Activated T-cell treated with anti-CD3 and anti-CD28 coated beads for 48 hours (primary cell): Measurements from ENCODE around the gene FAM241B.

Experiments
- DNase-seq: peaks from one replicate; pipeline ENCODE4 v3.0.0-alpha.2; 2020; ENCODE audit warnings: low read depth

The FAM241B gene, protein sequence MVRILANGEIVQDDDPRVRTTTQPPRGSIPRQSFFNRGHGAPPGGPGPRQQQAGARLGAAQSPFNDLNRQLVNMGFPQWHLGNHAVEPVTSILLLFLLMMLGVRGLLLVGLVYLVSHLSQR

GRCh38 chr10:69629897-69630650 lies at the start of gene FAM241B:
FAM241B (plus strand) TSS chr10:69630247; CDS start chr10:69631744, 1,497 bp downstream.
- DNase-seq, result peak; percentile 76

DNA sequence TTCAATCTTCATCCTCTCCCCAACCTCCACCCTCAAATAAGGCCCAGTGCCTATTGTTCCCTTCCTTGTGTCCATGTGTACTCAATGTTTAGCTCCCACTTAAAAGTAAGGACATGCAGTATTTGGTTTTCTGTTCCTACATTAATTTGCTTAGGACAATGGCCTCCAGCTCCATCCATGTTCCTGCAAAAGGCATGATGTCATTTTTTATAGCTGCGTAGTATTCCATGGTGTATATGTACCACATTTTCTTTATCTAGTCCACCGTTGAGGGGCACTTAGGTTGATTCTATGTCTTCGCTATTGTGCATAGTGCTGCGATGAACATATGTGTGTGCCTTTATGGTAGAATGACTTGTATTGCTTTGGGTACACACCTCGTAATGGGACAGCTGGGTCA lies 49.6 kb upstream of the FAM241B start:
- DNase-seq, result no peak

- DNase-seq, result no peak
Observed at GRCh38 chr10:69583106-69583505, 46.9 kb upstream of the FAM241B start.

- no peak for DNase-seq
Observed at GRCh38 chr10:69584624-69585023, 45.4 kb upstream of the FAM241B start.

- DNase-seq, result no peak
Observed at GRCh38 chr10:69588358-69588757, 41.7 kb upstream of the FAM241B start.

GRCh38 chr10:69600761-69601330 lies 29.2 kb upstream of the FAM241B start:
- no peak for DNase-seq

DNA sequence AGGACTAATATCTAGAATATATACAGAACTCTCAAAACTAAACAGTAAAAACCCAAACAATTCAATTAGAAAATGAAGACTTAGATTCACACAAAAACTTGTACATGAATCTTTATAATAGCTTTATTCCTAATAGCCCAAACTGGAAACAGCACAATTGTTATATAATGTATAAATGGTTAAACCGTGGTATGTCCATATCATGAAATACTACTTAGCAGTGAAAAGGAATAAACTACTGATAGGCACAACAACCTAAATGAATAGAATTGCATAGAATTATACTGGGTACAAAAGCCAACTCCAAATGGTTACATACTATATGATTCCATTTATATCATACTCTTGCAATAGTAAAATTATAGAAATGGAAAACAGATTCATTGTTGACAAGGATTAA lies 21.0 kb upstream of the FAM241B start:
- DNase-seq, result no peak

- DNase-seq, result no peak
Observed at GRCh38 chr10:69612760-69613159, 17.3 kb upstream of the FAM241B start.

DNA sequence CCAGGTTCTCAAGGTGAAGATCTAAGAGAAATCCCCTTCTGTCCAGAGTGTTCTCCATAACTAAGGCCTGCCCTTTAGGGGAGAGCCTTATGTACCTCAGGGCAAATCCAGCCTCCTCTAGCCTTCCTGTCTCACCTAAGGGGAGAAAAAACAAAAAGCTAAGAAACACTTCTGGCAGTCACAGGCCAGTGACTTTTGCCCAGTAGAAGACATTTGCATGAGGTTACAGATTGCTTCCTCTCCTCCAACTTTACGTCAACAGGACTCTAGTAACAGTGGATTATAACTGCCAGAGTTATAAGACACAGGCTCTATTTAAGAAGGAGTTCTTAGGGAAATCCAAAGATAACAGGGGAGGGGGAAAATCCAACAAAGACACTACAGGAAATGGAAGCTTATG lies 15.9 kb upstream of the FAM241B start:
- no peak for DNase-seq

GRCh38 chr10:69616358-69616757 lies 13.7 kb upstream of the FAM241B start:
- DNase-seq, result no peak

GRCh38 chr10:69618746-69619145 lies 11.3 kb upstream of the FAM241B start:
- DNase-seq, result no peak

DNA sequence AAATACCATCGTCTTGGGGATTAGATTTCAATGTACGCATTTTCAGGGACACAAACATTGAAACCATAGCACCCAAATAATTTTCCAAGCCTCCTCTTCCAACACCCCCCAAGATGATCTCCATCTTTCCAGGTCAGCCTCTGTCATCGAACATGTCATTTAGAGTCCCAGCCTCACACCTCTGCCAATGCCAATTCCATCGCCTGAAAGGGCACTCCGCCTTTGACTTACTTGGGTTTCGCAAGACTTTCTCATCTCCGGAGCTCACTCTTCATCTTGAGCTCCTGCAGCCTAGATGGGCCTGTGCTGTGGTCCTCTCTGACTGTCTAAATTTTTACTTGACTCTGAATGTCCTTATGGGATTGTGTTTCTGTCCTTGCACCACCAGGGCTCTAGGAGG lies 10.4 kb upstream of the FAM241B start:
- no peak for DNase-seq

GRCh38 chr10:69620625-69621024 lies 9.4 kb upstream of the FAM241B start:
- no peak for DNase-seq

- no peak for DNase-seq
Observed at GRCh38 chr10:69624245-69624786, 5.7 kb upstream of the FAM241B start.

DNA sequence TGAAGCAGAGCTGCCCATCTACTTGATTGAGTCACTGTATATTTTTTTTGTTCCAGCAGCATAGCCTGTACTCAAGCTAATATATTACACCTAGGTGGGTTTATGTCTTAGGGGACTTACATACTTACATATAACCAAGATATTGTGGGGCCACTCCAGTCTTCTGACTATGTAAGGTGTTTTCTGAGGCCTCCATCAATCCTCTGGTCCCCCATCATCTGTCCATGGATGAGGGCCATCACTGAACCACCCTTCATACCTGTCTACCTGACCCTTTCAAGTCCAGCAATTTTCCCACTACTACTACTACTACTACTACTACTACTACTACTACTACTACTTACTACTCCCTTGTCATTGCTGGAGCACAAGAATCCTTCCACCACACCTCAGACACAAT lies 3.2 kb upstream of the FAM241B start:
- DNase-seq, result no peak

DNA sequence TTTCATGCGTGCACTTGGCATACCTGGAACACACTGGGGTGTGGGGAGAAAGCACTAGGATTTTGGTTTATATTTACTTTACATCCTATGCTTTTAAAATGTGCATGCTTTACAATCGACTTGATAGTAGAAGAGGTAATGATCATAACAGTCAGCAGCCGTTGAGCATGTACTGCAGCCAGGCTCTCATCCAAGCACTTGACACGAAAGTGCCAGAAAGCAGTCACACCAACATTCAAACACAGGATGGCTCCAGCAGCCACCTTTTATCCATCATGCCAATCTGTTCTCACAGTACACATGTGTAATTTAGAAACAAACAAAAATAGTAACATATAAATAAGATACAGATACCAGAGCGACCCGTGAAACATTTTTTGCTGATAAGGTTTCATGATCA lies 1.2 kb upstream of the FAM241B start:
- DNase-seq, result no peak

DNA sequence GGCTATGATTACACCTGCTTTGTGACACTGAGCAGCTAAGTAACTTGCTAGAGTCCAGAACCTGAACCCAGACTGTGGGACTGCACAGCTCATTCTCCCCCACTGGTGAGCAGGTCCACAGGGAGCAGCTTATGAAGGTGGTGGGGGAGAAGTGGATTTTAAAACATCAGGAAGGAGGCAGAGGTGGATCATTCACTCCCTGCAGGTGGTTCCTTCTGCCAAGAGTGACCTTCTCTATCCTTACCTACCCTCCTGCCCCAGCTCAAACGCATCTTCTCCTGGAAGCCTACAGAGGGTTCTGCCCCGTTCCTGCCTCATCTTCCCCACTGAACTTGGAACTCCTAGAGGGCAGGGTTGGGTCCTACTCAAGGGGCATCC lies 539 bp upstream of the FAM241B start:
- DNase-seq, result no peak

DNA sequence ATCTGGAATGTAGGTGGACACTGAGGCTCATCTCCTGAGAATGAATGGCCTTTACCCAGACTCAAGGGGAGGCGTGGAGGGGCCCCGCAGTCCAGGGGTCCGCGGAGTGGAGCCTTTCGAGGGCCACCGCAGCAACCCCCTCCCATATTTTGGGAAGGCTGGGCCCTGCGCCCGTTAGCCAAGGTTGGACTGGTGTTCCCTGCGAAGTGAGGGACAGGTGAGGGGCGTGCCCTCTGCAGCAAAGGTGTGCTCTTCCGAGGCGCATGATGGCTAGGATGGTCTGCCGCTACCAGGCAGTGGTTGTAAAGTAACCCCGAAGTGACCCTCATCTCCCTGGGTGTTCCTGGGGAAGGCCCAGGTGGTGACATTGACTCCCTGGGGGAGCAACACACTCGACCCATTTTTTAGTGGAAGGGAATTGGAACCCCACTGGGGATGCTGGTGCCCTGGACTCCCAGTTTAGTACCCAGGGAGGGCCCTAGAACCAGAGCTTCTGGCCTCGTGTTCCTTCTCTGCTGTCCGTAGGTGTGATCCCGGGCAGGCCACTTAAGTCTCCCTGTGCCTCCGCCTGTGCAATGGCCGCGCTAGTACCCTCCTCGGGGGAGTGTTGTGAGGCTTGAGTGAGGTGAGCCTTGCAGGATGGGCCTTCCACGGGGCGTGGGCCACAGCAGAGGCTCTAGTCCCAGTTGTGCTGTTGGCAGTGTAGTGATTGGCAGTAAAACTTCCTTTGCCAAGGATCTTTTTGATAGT lies 779 bp downstream of the FAM241B start:
- no peak for DNase-seq

DNA sequence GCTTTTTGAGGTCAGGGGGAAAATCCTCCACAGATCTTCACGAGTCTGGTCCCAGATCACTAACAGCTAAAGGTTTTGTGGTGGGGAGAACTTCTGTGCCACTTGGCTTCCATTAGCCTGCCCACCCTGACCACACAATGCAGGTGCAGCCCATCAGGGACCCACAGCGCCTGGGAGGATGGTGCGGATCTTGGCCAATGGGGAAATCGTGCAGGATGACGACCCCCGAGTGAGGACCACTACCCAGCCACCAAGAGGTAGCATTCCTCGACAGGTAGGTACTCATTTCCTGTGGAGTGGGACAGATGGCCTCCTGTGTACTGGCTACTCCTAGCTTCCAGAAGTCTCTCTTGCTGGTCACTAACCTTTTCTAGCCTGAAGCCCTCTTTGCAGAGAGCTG lies 1.5 kb downstream of the FAM241B start:
- DNase-seq, result no peak

GRCh38 chr10:69632516-69633199 lies 2.6 kb downstream of the FAM241B start:
- DNase-seq, result no peak

DNA sequence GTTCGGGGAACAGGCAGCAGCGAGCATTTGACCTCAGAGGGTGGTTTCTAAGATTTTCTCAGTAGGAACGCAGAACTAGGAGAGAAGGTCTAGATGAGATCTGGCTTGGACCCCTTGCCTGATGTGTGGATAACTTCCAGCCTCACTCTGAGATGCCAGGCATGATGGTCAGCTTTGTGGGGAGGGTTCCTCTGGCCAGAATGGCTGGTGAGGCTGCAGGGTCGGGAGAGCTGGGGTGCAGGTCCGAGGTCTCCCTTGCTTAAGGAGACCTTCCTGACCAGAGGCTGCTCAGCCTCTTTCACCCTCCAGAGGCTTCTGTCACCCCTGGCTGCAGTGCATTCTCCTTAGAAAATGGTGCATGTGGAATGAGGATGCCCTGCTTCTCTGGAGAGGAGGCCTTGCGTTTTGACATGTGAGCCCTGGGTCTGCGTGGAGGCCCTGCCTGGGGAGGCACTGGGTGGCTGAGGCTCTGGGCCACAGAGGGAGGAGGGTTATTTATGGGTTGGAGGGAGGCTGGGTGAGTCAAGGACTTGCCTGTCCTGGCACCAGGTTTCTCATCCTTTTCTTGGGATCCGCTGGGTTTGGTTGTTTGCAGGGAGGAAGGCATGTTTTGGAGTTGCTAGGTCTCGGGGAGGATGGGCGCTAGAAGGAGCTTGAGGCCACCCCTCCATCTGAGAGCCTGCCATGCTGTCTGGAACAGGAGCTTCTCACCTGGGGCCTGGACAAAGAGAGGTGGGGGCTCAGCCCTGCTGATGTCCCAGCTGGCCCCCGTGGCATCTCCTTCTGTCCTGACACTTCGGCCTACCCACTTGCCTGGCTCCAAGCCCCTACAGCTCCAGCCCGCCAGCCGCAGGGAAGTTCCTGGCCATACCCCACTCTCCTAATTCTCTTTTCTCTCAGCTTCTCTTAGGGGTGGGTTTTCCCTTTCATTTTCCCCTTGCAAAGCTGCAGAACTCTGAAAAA lies 3.9 kb downstream of the FAM241B start:
- DNase-seq, result no peak
